Urothelium cell line (cell line): Measurements from ENCODE around the gene CRIM1.

Experiments used
- DNase-seq: peaks from one replicate; pipeline ENCODE4 v3.0.0; 2011; ENCODE audit warnings: low spot score, mixed read lengths
- FAIRE-seq: peaks from 2 replicates; lab custom pipeline; 2011; peaks lifted over from hg19 to GRCh38; lab: Jason Lieb, UNC

Gene CRIM1

DNA sequence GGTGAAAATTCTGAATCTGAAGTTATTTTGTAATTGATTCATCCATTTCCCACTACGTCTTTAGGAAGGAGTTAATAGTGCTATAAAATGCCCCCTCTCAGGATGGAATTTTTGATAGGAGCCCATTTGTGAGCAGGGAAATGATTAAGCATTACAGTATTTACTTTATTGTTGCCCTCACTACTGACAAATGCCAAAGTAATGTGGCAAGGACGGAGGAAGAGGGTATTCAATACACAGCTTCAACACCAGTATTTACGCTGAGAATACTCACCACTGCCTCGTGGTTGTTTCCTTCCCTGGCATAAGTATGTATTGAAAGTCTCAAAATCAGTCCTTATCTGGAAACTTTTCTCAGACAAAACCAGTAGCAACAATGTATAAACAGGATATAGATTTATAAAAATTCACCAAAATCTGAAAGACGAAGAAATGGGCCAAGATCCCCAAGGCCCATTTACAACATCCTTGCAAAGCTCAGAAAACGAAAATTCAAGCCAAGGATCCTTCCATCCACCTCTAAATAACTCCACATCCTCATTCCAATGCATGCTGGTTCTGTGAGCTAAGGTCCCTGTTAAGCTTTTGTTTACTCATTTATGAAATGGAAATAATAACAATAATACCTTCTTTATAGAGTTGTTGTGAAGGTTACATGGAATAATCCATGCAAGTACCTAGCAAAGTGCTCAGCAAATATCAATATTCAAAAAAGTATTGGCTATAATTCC is 213.1 kb downstream of the CRIM1 start:
- FAIRE-seq (peak; percentile 73), DNase-seq (peak; percentile 19)

DNA sequence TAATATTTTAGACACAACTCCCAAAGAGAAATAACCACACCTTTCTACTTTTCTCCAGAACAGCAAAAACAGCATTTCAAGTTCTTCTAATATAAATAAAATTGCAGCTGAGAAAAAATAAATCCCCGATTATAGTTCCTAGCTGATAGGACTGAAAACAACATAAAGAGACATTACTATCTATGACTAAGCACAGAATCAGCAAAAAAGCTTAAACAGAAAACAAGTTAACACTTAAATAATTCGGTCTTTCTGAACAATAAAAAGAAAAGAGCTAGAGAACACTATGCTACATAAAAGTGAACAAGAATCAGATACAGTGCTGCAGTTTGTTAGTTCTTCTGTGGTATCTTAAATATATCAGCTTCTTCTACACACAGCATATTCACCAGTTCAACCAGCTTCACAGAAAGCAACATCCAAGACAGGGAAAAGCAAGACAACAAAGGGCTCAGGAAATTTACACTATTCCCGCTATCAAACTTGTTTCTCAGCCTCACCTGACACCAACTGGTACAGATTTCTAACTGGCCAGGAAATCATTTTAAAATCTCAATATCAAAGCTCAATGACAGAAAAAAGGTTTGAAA is 213.8 kb downstream of the CRIM1 start:
- DNase-seq = no peak
- FAIRE-seq = no peak

GRCh38 chr2:36570416-36570815 is 214.8 kb downstream of the CRIM1 start:
- FAIRE-seq = no peak

GRCh38 chr2:36572054-36572718 is 216.6 kb downstream of the CRIM1 start:
- no peak for FAIRE-seq
- no peak for DNase-seq

More at GRCh38 chr2:36570416-36570815, 214.8 kb downstream of the CRIM1 start:
- no peak for DNase-seq

GRCh38 chr2:36572719-36573059 is 217.1 kb downstream of the CRIM1 start:
- DNase-seq (no peak), FAIRE-seq (no peak)

GRCh38 chr2:36573165-36573564 is 217.6 kb downstream of the CRIM1 start:
- FAIRE-seq (no peak), DNase-seq (no peak)

DNA sequence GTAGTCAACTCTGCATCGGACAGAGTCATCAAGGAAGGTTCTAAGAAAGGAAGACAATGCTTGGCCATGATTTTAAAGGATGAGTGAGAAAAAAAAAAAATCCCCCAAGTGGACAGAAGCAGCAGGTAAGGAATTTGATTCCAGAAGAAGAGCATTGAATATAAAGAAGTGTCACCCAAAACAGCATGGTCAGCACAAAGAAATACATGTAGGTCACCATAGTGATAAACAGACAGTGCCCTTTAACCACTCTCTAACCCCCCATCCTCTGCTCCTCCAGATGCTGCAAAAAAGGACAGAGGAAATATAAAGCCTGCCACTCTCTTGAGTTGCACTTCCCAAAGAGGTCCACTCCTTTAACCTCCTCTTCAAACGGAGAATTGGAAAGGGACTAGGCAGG is 219.0 kb downstream of the CRIM1 start:
- no peak for DNase-seq
- no peak for FAIRE-seq

DNA sequence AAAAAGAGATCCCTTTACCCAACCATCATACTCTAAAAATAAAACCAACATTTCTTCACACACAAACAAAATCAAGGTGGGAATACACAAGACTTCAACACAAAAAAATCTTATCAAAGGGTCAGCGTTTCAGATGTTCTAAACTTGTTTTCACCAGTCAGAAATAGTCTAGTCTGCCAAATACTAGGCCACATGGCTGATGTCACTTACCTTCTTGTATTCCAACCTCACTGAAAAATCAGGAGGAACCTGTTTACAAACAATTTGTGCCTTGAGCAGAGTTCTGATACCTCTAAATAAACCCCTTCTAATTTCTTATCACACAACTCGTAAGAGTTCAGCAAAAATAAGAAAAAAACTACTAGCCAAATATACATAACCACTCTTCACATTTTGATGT is 222.3 kb downstream of the CRIM1 start:
- DNase-seq (no peak), FAIRE-seq (no peak)

GRCh38 chr2:36578343-36579296 is 223.0 kb downstream of the CRIM1 start:
- DNase-seq (no peak), FAIRE-seq (no peak)

DNA sequence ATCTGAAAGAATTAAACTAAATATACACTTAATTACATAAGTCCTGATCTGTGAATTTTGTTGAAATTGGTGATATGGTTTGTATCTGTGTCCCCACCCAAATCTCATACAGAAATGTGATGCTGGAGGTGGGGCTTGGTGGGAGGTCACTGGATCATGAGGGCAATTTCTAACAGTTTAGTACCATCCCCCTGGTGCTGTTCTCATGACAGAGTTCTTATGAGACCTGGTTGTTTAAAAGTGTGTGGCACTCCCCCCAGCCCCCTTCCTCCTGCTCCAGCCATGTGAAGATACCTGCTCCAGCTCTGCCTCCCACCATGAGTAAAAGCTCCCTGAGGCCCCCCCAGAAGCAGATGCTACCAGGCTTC is 223.7 kb downstream of the CRIM1 start:
- no peak for FAIRE-seq
- no peak for DNase-seq

DNA sequence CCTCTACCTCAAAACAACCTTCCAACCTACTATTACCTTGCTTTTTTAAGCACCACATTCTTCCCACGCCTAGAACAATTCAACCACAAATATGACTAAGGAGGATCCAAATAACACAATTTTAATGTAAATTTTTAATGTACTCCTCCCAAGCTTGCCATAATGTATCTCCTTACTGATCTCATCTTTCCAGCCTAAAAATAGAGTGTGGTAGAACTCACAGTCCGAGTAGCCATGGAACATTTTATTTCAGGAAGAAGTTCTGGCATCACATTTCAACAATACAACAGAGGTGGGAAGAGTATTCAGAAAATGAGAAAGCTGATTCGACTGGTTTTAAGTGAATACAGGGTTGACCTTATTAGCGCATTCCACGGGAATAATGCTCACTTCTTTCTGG is 227.0 kb downstream of the CRIM1 start:
- FAIRE-seq = no peak
- no peak for DNase-seq

GRCh38 chr2:36582951-36583350 is 227.4 kb downstream of the CRIM1 start:
- no peak for FAIRE-seq
- no peak for DNase-seq

GRCh38 chr2:36584148-36584794 is 228.7 kb downstream of the CRIM1 start:
- DNase-seq = no peak
- no peak for FAIRE-seq

DNA sequence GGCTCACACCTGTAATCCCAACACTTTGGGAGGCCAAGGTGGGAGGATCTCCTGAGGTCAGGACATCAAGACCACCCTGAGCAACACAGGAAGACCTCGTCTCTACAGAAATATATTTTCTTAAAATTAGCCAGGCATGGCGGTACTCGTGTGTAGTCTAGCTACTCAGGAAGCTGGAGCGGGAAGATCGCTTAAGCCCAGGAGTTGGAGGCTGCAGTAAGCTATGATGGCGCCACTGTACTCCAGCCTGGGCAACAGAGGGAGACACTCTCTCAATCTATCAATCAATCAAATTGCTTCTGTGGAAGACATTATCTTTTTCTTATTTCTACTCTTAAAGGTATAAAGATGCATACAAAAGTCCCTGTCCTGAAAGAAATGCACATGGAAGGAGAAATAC is 231.1 kb downstream of the CRIM1 start:
- FAIRE-seq (no peak), DNase-seq (no peak)

GRCh38 chr2:36587101-36587500 is 231.5 kb downstream of the CRIM1 start:
- FAIRE-seq = no peak
- no peak for DNase-seq

DNA sequence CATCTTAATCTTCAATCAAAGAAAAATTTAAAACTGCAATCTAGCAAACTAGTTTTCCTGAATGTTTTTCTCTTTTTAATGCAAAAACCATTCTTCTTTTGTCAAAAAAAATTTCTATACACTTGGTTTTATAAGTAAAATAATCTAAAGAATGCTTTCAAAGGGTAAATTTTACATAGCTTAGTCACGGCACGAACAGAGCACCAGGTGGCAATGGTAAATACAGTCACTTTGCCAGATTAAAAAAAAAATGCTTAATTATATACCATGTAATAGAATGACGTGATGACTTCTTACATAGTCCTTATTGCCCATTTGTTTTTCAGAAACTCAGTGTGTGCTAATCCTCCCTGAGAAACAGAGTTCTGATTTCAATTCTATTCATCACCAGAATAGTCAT is 232.0 kb downstream of the CRIM1 start:
- no peak for DNase-seq
- FAIRE-seq = no peak

- FAIRE-seq = no peak
- DNase-seq = no peak
Measured at GRCh38 chr2:36589230-36589630, 233.7 kb downstream of the CRIM1 start.

DNA sequence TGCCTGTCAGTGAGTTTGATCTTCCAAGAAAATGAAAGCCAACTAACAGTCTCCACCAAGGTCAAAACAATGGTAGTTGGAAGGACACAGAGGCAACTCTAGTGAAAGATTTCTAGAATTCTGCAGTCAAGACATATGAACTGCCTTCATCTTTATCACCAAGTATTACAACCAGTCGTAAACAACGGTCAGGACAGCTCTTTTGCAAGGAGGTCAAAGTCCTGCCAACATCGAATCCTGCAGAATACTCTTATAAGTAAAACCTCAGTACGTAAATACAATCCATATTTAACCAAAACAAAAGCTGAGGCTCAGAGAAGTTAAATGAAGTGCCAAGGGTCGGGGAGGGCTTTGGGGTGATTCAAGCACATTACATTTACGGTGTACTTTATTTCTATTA is 239.3 kb downstream of the CRIM1 start:
- FAIRE-seq (no peak), DNase-seq (no peak)

DNA sequence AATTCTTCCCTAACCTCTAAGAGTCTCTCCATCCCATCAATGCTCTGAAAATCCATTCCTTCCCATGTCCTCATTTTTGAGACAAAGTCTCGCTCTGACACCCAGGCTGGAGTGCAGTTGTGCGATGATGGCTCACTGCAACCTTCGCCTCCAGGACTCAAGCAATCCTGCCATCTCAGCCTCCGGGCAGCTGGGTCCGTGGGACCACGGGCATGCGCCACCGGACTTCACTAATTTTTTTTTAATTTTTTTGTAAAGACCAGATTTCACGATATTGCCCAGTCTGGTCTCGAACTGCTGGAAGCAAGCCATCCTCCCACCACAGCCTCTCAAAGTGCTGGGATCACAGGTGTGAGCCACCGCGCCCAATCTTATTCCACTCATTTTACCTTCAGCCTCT is 240.8 kb downstream of the CRIM1 start:
- FAIRE-seq = no peak
- no peak for DNase-seq

DNA sequence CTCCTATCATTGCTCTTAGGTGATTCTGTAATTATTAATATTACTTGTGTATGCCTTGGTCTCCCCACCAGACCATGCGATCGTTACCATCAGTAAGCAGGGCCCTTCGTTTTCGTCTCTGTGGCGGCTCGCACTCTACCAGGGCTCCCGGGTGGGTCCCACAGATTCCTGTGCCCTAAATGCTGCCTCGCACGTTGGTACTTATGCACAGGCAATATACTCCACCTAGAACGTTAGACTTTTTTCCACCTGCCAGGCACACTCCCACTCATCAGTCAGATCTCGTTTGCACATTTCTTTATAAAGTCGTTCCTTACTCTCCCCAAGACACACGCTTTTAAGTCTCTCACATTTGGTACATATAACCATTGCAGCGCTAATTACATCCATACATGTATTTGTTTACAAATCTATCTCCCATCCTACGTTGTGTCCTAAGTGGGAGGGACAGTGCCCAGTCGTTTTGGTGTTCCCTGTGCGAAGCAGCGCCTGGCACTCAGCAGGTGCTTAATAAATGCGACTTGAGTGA is 241.5 kb downstream of the CRIM1 start:
- DNase-seq (no peak), FAIRE-seq (no peak)
